IMR-90 (cell line): ENCODE data around the gene WDR37. TPM values are rescaled to one million over a fixed set of nuclear protein-coding genes. Genes with fewer than 3 reads are reported as not detected.

Experiments
- ATAC-seq: fragments of 200-7000 bp; cut with Tn5 transposase; 2 replicates; pipeline ENCODE4 v1.9.1; 2020; ENCODE audit warnings: low read depth, mild to moderate bottlenecking, moderate library complexity
- BruUV-seq: library from RNA; stranded (reverse); fragments of 400-500 nt; replicated peaks from 2 replicates; lab custom pipeline; 2021; lab: Mats Ljungman, UMichigan
- CTCF ChIA-PET: fragments of 300-600 bp; formaldehyde crosslinking; extraction: SDS; loops from one replicate; lab custom pipeline; 2021; ENCODE audit warnings: antibody characterized with exemption; lab: Yijun Ruan, JAX
- POLR2A ChIA-PET: fragments of 300-600 bp; sonication (Branson Sonifier 250); formaldehyde crosslinking; loops from one replicate; lab custom pipeline; 2022; ENCODE audit warnings: antibody characterized with exemption; ENCODE audit not compliant: unreplicated experiment; lab: Charles Lee
- DNase-seq: peaks from one replicate; pipeline ENCODE4 v3.0.0; 2013
- H2AFZ ChIP-seq: replicated peaks from 2 replicates; pipeline ENCODE3; 2013; ENCODE audit warnings: low read length, mild to moderate bottlenecking; ENCODE audit not compliant: poor library complexity
- H2AK5ac ChIP-seq: 2 replicates; pipeline ENCODE4 v1.6.1; 2013; ENCODE audit warnings: low read depth, low read length, inconsistent platforms
- H2AK9ac ChIP-seq: replicated peaks from 2 replicates; pipeline ENCODE3; 2013; ENCODE audit warnings: mild to moderate bottlenecking, low read depth, low read length, moderate library complexity; ENCODE audit not compliant: poor library complexity
- H2BK120ac ChIP-seq: 2 replicates; pipeline ENCODE4 v1.6.1; 2013; ENCODE audit warnings: low read depth, low read length, inconsistent platforms
- H2BK15ac ChIP-seq: 3 replicates; pipeline ENCODE4 v1.6.1; 2013; ENCODE audit warnings: low read depth, low read length, inconsistent platforms
- H2BK20ac ChIP-seq: 2 replicates; pipeline ENCODE4 v1.6.1; 2013; ENCODE audit warnings: low read depth, mild to moderate bottlenecking, inconsistent platforms, low read length, moderate library complexity
- H2BK5ac ChIP-seq: 2 replicates; pipeline ENCODE4 v1.6.1; 2013; ENCODE audit warnings: mild to moderate bottlenecking, low read depth, low read length, inconsistent platforms; ENCODE audit not compliant: poor library complexity, severe bottlenecking
- H3K14ac ChIP-seq: replicated peaks from 2 replicates; pipeline ENCODE4 v1.6.1; 2013; ENCODE audit warnings: low read depth, low read length, inconsistent platforms
- H3K18ac ChIP-seq: 2 replicates; pipeline ENCODE4 v1.6.1; 2013; ENCODE audit warnings: low read depth, low read length, control low read depth
- H3K23ac ChIP-seq: 2 replicates; pipeline ENCODE4 v1.6.1; 2013; ENCODE audit warnings: low read depth, low read length, inconsistent platforms
- H3K27ac ChIP-seq: 2 replicates; pipeline ENCODE4 v1.5.1; 2013; ENCODE audit warnings: mild to moderate bottlenecking, control low read depth, low read length; ENCODE audit not compliant: insufficient read depth
- H3K27me3 ChIP-seq: 2 replicates; pipeline ENCODE4 v1.6.1; 2013; ENCODE audit warnings: low read length; ENCODE audit not compliant: control insufficient read depth, insufficient read depth
- H3K36me3 ChIP-seq: 2 replicates; pipeline ENCODE4 v1.6.1; 2013; ENCODE audit warnings: low read length, mixed read lengths; ENCODE audit not compliant: control insufficient read depth, insufficient read depth
- H3K4ac ChIP-seq: 2 replicates; pipeline ENCODE4 v1.6.1; 2013; ENCODE audit warnings: low read depth, low read length, inconsistent platforms
- H3K4me1 ChIP-seq: 2 replicates; pipeline ENCODE4 v1.6.1; 2013; ENCODE audit warnings: low read length, mixed read lengths; ENCODE audit not compliant: control insufficient read depth, insufficient read depth
- H3K4me2 ChIP-seq: 2 replicates; pipeline ENCODE4 v1.6.1; 2013; ENCODE audit warnings: low read depth, mild to moderate bottlenecking, control low read depth, low read length, moderate library complexity
- H3K4me3 ChIP-seq: 2 replicates; pipeline ENCODE4 v1.5.1; 2013; ENCODE audit warnings: low read depth, mild to moderate bottlenecking, control low read depth, low read length, moderate library complexity; ENCODE audit not compliant: insufficient read depth
- H3K56ac ChIP-seq: 2 replicates; pipeline ENCODE4 v1.6.1; 2013; ENCODE audit warnings: low read length, inconsistent platforms; ENCODE audit not compliant: insufficient read depth; ENCODE audit errors: extremely low read depth
- H3K79me1 ChIP-seq, 2 experiments: 2 replicates each; pipeline ENCODE4 v1.6.1; 2013; ENCODE audit warnings: low read length in 2 of 2, inconsistent platforms in 1 of 2, low read depth in 1 of 2
- H3K9ac ChIP-seq: 2 replicates; pipeline ENCODE4 v1.6.1; 2013; ENCODE audit warnings: low read depth, low read length, control low read depth
- H3K9me1 ChIP-seq: 2 replicates; pipeline ENCODE4 v1.6.1; 2013; ENCODE audit warnings: low read length, inconsistent platforms; ENCODE audit not compliant: insufficient read depth
- H3K9me3 ChIP-seq: 2 replicates; pipeline ENCODE4 v1.6.1; 2013; ENCODE audit warnings: low read length; ENCODE audit not compliant: control insufficient read depth, insufficient read depth
- H4K20me1 ChIP-seq: 2 replicates; pipeline ENCODE4 v1.6.1; 2013; ENCODE audit warnings: low read length, inconsistent platforms; ENCODE audit not compliant: insufficient read depth
- H4K5ac ChIP-seq: 2 replicates; pipeline ENCODE4 v1.6.1; 2013; ENCODE audit warnings: mild to moderate bottlenecking, low read depth, low read length, control low read depth
- H4K8ac ChIP-seq, 2 experiments: 2 replicates each; pipeline ENCODE4 v1.6.1; 2013; ENCODE audit warnings: low read depth in 2 of 2, low read length in 2 of 2, control low read depth in 1 of 2, inconsistent platforms in 1 of 2
- H4K91ac ChIP-seq: 2 replicates; pipeline ENCODE4 v1.6.1; 2013; ENCODE audit warnings: low read depth, low read length, inconsistent platforms; ENCODE audit not compliant: insufficient read depth
- FOS ChIP-seq: fragments of 150-350 bp; IDR thresholded peaks from 2 replicates; pipeline ENCODE4 v1.6.1; 2016; ENCODE audit warnings: low read depth, low read length
- POLR2A ChIP-seq: IDR thresholded peaks from 2 replicates; pipeline ENCODE4 v1.6.1; 2012; ENCODE audit warnings: mild to moderate bottlenecking, low read depth, low read length
- RAD21 ChIP-seq: IDR thresholded peaks from 2 replicates; pipeline ENCODE4 v1.6.1; 2012; ENCODE audit warnings: low read length, improper control_type of control experiment
- RCOR1 ChIP-seq: IDR thresholded peaks from 2 replicates; pipeline ENCODE4 v1.6.1; 2012; ENCODE audit warnings: mild to moderate bottlenecking, low read length, improper control_type of control experiment; ENCODE audit not compliant: insufficient replicate concordance
- SMC3 ChIP-seq: fragments of 150-350 bp; IDR thresholded peaks from 2 replicates; pipeline ENCODE4 v1.6.1; 2016; ENCODE audit warnings: low read depth, mild to moderate bottlenecking, antibody characterized with exemption, low read length, moderate library complexity
- WGBS, 2 experiments: methylation state at CpG; one replicate each; pipeline versions ENCODE4 v1.1.5 to v1.1.7; 2013; ENCODE audit warnings: missing lambda C conversion rate in 2 of 2; ENCODE audit not compliant: insufficient read length in 1 of 2; ENCODE audit errors: extremely low coverage in 2 of 2; 5-methylcytosine and 5-hydroxymethylcytosine counted together
- dilution Hi-C: fragments of 300-500 bp; cut with HindIII; formaldehyde crosslinking; loops from one replicate; pipeline ENCODE4 v1.14.3; 2018; ENCODE audit warnings: low sequenced_read_pairs; ENCODE audit not compliant: unreplicated experiment
- in situ Hi-C: fragments of 300-500 bp; cut with MboI; formaldehyde crosslinking; loops from 3 replicates; pipeline ENCODE4 v1.14.3; 2019; ENCODE audit warnings: low sequenced_read_pairs, inconsistent platforms, mixed read lengths
- intact Hi-C: fragments of 100-400 bp; cut with micrococcal nuclease; formaldehyde crosslinking; loops from 2 replicates; pipeline ENCODE4 v1.10.0; 2022
- polyA plus RNA-seq, 3 experiments: library from polyadenylated mRNA; depleted of rRNA; stranded (reverse); fragments of >200 nt; gene quantifications; 2 replicates each; pipeline ENCODE4 v1.2.3, GENCODE V29; 2012; ENCODE audit warnings: low replicate concordance in 1 of 3
- total RNA-seq: library from RNA; depleted of rRNA; stranded (reverse); fragments of >200 nt; gene quantifications from 2 replicates; pipeline ENCODE4 v1.2.3, GENCODE V29; 2012
- TF ChIP-seq, protein P1 (sequence below): fragments of 150-350 bp; IDR thresholded peaks from 2 replicates; pipeline ENCODE4 v1.6.1; 2016; ENCODE audit warnings: low read depth, mild to moderate bottlenecking, low read length, moderate library complexity, borderline replicate concordance

WDR37 gene
- total and polyA plus RNA-seq, 2 of the 4 experiments (the other 2 are of a cell fraction): 12.7 to 14.5 TPM

DNA sequence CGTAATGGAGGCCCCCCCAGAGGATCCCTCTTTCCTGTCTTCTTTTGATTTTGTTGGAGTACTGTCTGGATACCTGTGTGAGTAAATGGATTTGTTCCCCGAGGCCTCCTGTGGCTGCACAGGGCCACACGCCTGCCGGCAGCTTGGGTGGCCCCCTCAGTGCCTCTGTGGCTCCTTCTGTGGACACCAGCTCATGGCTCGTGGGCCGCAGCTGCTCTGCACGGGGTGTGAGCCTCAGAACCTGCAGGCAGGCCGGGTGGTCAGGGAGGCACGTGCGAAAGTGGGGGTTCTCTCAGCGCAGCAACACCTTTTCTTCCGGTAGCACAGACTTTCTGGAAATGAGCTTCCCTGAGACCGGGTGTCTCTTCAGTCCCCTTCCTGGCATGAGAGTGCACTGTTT is 70.3 kb downstream of the WDR37 start:
- Histone ChIP-seq H3K4me1 (no peaks in the 10 kb centered on the region), H3K18ac (no peak overlapping the region), H3K9ac (no peak overlapping the region), H3K4me3 (no peak overlapping the region), H3K9me1 (peaks cover 12% of the 10 kb centered on the region; the same call in 1 of the 2 replicates), H2AK9ac (no peak overlapping the region), H4K5ac (no peak overlapping the region), H2AFZ (no peak overlapping the region), H2AK5ac (no peak overlapping the region), H3K56ac (no peak overlapping the region), H3K4ac (no peak overlapping the region), H2BK5ac (no peak overlapping the region), H4K20me1 (no peaks in the 10 kb centered on the region), H3K23ac (no peak overlapping the region), H2BK20ac (no peak overlapping the region), H2BK15ac (no peak overlapping the region), H3K14ac (no peak overlapping the region), H3K27me3 (no peaks in the 10 kb centered on the region), H3K27ac (no peak overlapping the region), H3K79me1 (peaks cover 9 to 19% of the 10 kb centered on the region in 2 experiments; a peak in 3 of 4 replicates), H3K4me2 (no peak overlapping the region), H4K91ac (no peak overlapping the region), H3K9me3 (no peaks in the 10 kb centered on the region), H2BK120ac (no peak overlapping the region), H4K8ac (no peak overlapping the region), H3K36me3 (peaks cover 57% of the 10 kb centered on the region)
- TF ChIP-seq, protein P1, sequence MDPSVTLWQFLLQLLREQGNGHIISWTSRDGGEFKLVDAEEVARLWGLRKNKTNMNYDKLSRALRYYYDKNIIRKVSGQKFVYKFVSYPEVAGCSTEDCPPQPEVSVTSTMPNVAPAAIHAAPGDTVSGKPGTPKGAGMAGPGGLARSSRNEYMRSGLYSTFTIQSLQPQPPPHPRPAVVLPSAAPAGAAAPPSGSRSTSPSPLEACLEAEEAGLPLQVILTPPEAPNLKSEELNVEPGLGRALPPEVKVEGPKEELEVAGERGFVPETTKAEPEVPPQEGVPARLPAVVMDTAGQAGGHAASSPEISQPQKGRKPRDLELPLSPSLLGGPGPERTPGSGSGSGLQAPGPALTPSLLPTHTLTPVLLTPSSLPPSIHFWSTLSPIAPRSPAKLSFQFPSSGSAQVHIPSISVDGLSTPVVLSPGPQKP: no peak
- TF ChIP-seq RCOR1 (no peak), RAD21 (no peak), SMC3 (no peak), FOS (no peak), POLR2A (no peak)
- intact Hi-C loops: no loop called here
- BruUV-seq: no TSS peak
- WGBS, 2 experiments: 100% methylated on average over 4 of the region's 13 CpGs; no CpG with 5 or more reads in 1 of the 2 experiments
- no peak for DNase-seq
- dilution Hi-C loops: no loop called here
- CTCF ChIA-PET: no interaction called here
- in situ Hi-C loops: no loop called here
- POLR2A ChIA-PET: no interaction called here
- ATAC-seq: no peak
